HEK293 (cell line): ENCODE measurements around the gene ANKRD13A.

ENCODE experiments used
- CTCF ChIA-PET: fragments of 350-600 bp; formaldehyde crosslinking; extraction: SDS; loops from one replicate; lab custom pipeline; 2021; ENCODE audit warnings: antibody characterized with exemption; lab: Yijun Ruan, JAX
- POLR2A ChIA-PET: fragments of 300-600 bp; formaldehyde crosslinking; extraction: SDS; loops from one replicate; lab custom pipeline; 2020; ENCODE audit warnings: antibody characterized with exemption, inconsistent platforms; lab: Yijun Ruan, JAX
- H3K27ac ChIP-seq: fragments of 200-500 bp; sonication (Bioruptor generic); 2 replicates; pipeline ENCODE4 v1.5.1; 2014; ENCODE audit warnings: low read depth, low read length, control low read depth, inconsistent platforms; ENCODE audit errors: extremely low read depth
- H3K36me3 ChIP-seq, 2 experiments: fragments of 200-500 bp in 1 of 2; sonication (Bioruptor generic) in 1 of 2; 1 replicate in 1 of 2; 2 replicates in 1 of 2; pipeline ENCODE4 v1.5.1; 2014 to 2017; ENCODE audit warnings: inconsistent platforms in 2 of 2, low read length in 2 of 2; ENCODE audit not compliant: control insufficient read depth in 2 of 2, insufficient read depth in 1 of 2
- H3K4me1 ChIP-seq: fragments of 200-500 bp; sonication (Bioruptor generic); 2 replicates; pipeline ENCODE4 v1.5.1; 2014; ENCODE audit warnings: mild to moderate bottlenecking, low read length, inconsistent platforms; ENCODE audit not compliant: control insufficient read depth, insufficient read depth
- H3K4me3 ChIP-seq: 2 replicates; pipeline ENCODE4 v1.5.1; 2011; ENCODE audit warnings: low read depth, mild to moderate bottlenecking, control low read depth, low read length, moderate library complexity
- H3K9me3 ChIP-seq: fragments of 200-500 bp; sonication (Bioruptor generic); 2 replicates; pipeline ENCODE4 v1.5.1; 2014; ENCODE audit warnings: low read depth, low read length, inconsistent platforms; ENCODE audit not compliant: control insufficient read depth, insufficient read depth
- GLI2 ChIP-seq: fragments of 450-650 bp; formaldehyde crosslinking; IDR thresholded peaks from 2 replicates; pipeline ENCODE4; 2017; ENCODE audit warnings: missing biosample characterization, missing genetic modification characterization, low read depth, borderline replicate concordance
- GLI4 ChIP-seq: fragments of 450-650 bp; formaldehyde crosslinking; IDR thresholded peaks from 2 replicates; pipeline ENCODE4 v1.5.1; 2016; ENCODE audit warnings: missing biosample characterization, missing genetic modification characterization
- HOXC10 ChIP-seq: sonication (generic); formaldehyde crosslinking; IDR thresholded peaks from 2 replicates; pipeline ENCODE4 v1.8.1; 2023; ENCODE audit warnings: mild to moderate bottlenecking, missing genetic modification reagents
- INSM2 ChIP-seq: fragments of 450-650 bp; formaldehyde crosslinking; IDR thresholded peaks from 2 replicates; pipeline ENCODE4 v1.5.1; 2016; ENCODE audit warnings: missing biosample characterization, missing genetic modification characterization
- PRDM4 ChIP-seq: fragments of 450-650 bp; formaldehyde crosslinking; IDR thresholded peaks from 2 replicates; pipeline ENCODE4 v1.5.1; 2017; ENCODE audit warnings: missing biosample characterization, missing genetic modification characterization
- REPIN1 ChIP-seq: fragments of 450-650 bp; formaldehyde crosslinking; IDR thresholded peaks from 2 replicates; pipeline ENCODE4 v1.5.1; 2017; ENCODE audit warnings: missing biosample characterization, missing genetic modification characterization, low read depth
- ZFP41 ChIP-seq: fragments of 450-650 bp; formaldehyde crosslinking; IDR thresholded peaks from 2 replicates; pipeline ENCODE4 v1.5.1; 2016; ENCODE audit warnings: missing biosample characterization, missing genetic modification characterization, borderline replicate concordance
- ZNF302 ChIP-seq: fragments of 450-650 bp; formaldehyde crosslinking; IDR thresholded peaks from 2 replicates; pipeline ENCODE4 v1.5.1; 2016; ENCODE audit warnings: missing biosample characterization, missing genetic modification characterization, low read depth
- ZNF354C ChIP-seq: fragments of 450-650 bp; formaldehyde crosslinking; IDR thresholded peaks from 2 replicates; pipeline ENCODE4 v1.5.1; 2016; ENCODE audit warnings: missing biosample characterization, missing genetic modification characterization, low read depth, borderline replicate concordance
- ZNF404 ChIP-seq: fragments of 450-650 bp; formaldehyde crosslinking; IDR thresholded peaks from 2 replicates; pipeline ENCODE4 v1.5.1; 2017; ENCODE audit warnings: missing biosample characterization, missing genetic modification characterization
- ZNF426 ChIP-seq: fragments of 450-650 bp; formaldehyde crosslinking; IDR thresholded peaks from 2 replicates; pipeline ENCODE4 v1.5.1; 2017; ENCODE audit warnings: missing biosample characterization, missing genetic modification characterization, mild to moderate bottlenecking, inconsistent platforms, moderate library complexity
- ZNF449 ChIP-seq: fragments of 450-650 bp; formaldehyde crosslinking; IDR thresholded peaks from 2 replicates; pipeline ENCODE4 v1.5.1; 2017; ENCODE audit warnings: missing biosample characterization, mild to moderate bottlenecking, missing genetic modification characterization, moderate library complexity
- ZNF518A ChIP-seq: fragments of 450-650 bp; formaldehyde crosslinking; conservative IDR thresholded peaks from 2 replicates; pipeline ENCODE4 v1.5.1; 2016; ENCODE audit warnings: low read depth, missing biosample characterization, missing genetic modification characterization
- ZNF585B ChIP-seq: fragments of 450-650 bp; formaldehyde crosslinking; IDR thresholded peaks from 2 replicates; pipeline ENCODE4 v1.5.1; 2016; ENCODE audit warnings: missing biosample characterization, missing genetic modification characterization
- ZNF623 ChIP-seq: fragments of 450-650 bp; formaldehyde crosslinking; IDR thresholded peaks from 2 replicates; pipeline ENCODE4 v1.5.1; 2016; ENCODE audit warnings: missing biosample characterization, missing genetic modification characterization
- ZNF658 ChIP-seq: fragments of 450-650 bp; formaldehyde crosslinking; IDR thresholded peaks from 2 replicates; pipeline ENCODE4; 2016; ENCODE audit warnings: missing biosample characterization, missing genetic modification characterization
- ZNF692 ChIP-seq: fragments of 450-650 bp; formaldehyde crosslinking; IDR thresholded peaks from 2 replicates; pipeline ENCODE4 v1.5.1; 2016; ENCODE audit warnings: missing biosample characterization, missing genetic modification characterization
- ZNF776 ChIP-seq: fragments of 450-650 bp; formaldehyde crosslinking; IDR thresholded peaks from 2 replicates; pipeline ENCODE4 v1.5.0; 2017; ENCODE audit warnings: missing biosample characterization, missing genetic modification characterization, borderline replicate concordance
- ZSCAN16 ChIP-seq: fragments of 450-650 bp; formaldehyde crosslinking; IDR thresholded peaks from 2 replicates; pipeline ENCODE4 v1.5.1; 2016; ENCODE audit warnings: missing biosample characterization, missing genetic modification characterization
- ZXDB ChIP-seq: fragments of 450-650 bp; formaldehyde crosslinking; IDR thresholded peaks from 2 replicates; pipeline ENCODE4 v1.5.1; 2016; ENCODE audit warnings: missing biosample characterization, missing genetic modification characterization

ANKRD13A gene

GRCh38 chr12:109950625-109951024, 48.6 kb upstream of the ANKRD13A start:
- Histone ChIP-seq H3K27ac (no peak overlapping the region), H3K36me3 (peaks cover 11 to 75% of the 10 kb centered on the region in 2 experiments), H3K4me3 (no peak overlapping the region), H3K4me1 (no peaks in the 10 kb centered on the region), H3K9me3 (no peaks in the 10 kb centered on the region)
- ChIA-PET POLR2A (no interaction called here), CTCF (no interaction called here)
- TF ChIP-seq GLI4 (no peak), ZFP41 (tag by site-specific recombination) (no peak), ZXDB (tag by site-specific recombination) (no peak), ZNF449 (tag by site-specific recombination) (no peak), HOXC10 (CRISPR knock-in tag) (no peak), ZNF404 (tag by site-specific recombination) (no peak), ZNF585B (tag by site-specific recombination) (no peak), ZNF776 (tag by site-specific recombination) (no peak), REPIN1 (tag by site-specific recombination) (no peak), ZNF658 (tag by site-specific recombination) (no peak), GLI2 (tag by site-specific recombination) (no peak), ZNF692 (tag by site-specific recombination) (no peak), ZNF354C (tag by site-specific recombination) (no peak), ZNF623 (tag by site-specific recombination) (no peak), ZNF302 (tag by site-specific recombination) (no peak), ZNF426 (tag by site-specific recombination) (no peak)

GRCh38 chr12:109951136-109951535, 48.1 kb upstream of the ANKRD13A start:
- Histone ChIP-seq H3K36me3 (peaks cover 11 to 78% of the 10 kb centered on the region in 2 experiments), H3K27ac (no peak overlapping the region), H3K4me1 (no peaks in the 10 kb centered on the region), H3K4me3 (no peak overlapping the region), H3K9me3 (no peaks in the 10 kb centered on the region)
- CTCF ChIA-PET = interaction anchor here (0.5 kb wide), 1 partner anchor 109 kb away, joined by 3 read pairs; no protein-coding TSS in a partner anchor
- POLR2A ChIA-PET = no interaction called here
- TF ChIP-seq PRDM4 (tag by site-specific recombination) (no peak), ZNF518A (tag by site-specific recombination) (no peak), INSM2 (tag by site-specific recombination) (no peak), ZSCAN16 (no peak)
